NCI-H187 treated with DMSO at 0.1 percent for 48 hours (cell line): ENCODE results near the gene TAPT1.
A peak's percentile ranks its signal among the peaks of the same experiment; 100 is the strongest.
"Not testable (repeated sequence)": the region's sequence is repeated elsewhere in the genome, so short reads cannot be mapped to it uniquely, and the experiment has no call there.

Source experiments
- DNase-seq: peaks from one replicate; lab custom pipeline; 2025; lab: John Stamatoyannopoulos, UW

Gene TAPT1, protein sequence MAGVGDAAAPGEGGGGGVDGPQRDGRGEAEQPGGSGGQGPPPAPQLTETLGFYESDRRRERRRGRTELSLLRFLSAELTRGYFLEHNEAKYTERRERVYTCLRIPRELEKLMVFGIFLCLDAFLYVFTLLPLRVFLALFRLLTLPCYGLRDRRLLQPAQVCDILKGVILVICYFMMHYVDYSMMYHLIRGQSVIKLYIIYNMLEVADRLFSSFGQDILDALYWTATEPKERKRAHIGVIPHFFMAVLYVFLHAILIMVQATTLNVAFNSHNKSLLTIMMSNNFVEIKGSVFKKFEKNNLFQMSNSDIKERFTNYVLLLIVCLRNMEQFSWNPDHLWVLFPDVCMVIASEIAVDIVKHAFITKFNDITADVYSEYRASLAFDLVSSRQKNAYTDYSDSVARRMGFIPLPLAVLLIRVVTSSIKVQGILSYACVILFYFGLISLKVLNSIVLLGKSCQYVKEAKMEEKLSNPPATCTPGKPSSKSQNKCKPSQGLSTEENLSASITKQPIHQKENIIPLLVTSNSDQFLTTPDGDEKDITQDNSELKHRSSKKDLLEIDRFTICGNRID

DNA sequence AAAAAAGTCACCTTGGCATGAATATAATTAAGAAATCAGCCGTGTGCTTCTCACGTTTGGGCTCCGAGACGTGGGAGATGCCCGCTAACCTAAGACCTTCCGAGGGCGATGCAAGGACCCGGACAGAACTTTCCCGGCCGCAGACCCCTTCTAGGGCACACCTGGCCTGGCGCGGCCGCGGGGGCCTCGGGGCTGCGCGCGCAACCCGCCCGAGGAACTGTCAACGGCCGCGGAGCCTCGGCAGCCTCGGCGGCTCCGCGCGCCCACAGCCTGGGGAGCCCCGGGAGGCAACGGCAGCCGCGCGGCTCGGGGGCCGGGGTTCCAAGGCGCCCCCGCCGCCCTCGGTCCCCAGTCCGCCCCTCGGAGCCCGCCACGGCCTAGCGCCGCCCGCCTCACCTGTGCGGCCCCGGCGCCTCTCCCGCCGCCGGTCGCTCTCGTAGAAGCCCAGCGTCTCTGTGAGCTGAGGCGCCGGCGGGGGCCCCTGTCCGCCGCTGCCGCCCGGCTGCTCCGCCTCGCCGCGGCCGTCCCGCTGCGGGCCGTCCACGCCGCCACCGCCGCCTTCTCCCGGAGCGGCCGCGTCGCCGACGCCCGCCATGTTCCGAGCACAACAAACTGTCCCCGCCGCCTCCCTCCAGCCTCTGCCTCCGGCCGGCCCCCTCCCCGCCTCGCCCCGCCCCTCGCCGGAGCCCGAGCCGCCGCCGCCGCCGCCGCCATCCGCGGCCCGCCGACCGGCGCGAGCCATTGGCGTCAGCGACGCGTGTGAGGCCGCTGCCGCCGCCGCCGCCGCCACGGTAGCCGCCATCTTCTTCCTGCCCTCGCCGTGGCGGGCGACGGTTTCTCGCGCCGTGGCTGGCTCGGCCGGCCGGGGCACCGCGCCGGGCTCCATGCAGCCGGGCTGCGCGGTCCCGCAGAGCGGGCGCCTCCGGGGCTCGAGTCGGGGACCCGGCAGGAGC, at the start of gene TAPT1:
Gene TAPT1 (minus strand): TSS at position 609 of the 953 bp plus-strand sequence. CDS start 14 bp downstream, at position 595.
- peak; percentile 31 for DNase-seq

DNA sequence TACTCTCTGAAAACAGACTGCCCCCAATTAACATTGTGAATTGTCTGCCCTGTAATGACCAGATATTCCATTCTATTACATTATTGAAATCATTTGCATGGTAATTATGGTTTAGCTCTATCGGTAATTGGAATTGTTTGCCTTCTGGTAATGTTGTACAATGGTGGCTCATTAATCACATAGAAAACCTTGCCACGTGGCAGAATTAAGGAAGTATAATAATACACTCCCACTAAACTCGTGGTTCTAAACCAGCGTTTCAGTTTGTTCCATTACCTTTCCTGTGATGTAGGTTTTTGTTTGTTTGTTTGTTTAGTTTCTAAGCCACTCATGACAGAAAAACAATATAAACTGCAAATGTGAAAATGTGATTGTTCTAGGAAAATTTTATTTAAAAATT, 45.1 kb upstream of the TAPT1 start:
- no peak for DNase-seq

DNA sequence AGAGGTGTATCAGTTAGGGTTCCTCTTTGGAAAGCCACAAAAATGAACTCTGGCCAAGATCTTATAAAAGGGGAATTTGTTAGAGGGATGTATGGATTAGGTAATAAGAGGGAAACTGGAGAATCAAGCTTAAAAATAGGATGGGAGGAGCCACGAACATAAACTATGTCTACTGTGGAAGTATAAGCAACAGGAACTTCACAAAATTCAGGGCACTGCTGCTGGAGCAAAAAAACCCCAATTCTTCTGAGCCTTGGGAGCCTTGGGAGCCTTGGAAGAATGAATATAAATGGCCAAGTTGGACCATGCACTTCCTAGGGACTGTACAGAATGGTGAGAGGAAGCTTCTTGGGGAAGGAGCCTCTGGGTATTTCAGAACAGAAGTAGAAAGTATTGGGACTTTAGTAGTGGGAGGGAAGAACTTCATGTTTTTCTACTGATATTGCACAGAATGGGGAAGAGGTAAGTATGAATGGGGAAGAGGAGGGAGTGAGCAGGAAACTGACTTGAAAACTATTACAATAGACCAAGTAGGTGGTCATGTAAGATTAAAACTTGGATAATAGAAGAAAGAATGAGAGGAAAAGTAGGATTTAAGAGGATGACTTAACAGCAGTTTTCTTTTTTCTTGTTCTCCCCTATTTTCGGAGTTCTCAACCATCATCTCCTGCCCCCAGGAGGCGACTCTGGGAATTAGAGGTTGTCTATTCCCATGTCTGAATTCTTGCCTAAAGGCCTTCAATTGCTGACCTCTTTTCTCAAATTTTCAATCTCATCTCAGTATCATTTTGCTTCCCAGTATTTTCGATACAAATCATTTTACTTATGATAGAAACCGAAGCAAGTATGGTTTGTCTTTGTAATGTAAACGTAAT, 44.4 kb upstream of the TAPT1 start:
- DNase-seq, result no peak

DNA sequence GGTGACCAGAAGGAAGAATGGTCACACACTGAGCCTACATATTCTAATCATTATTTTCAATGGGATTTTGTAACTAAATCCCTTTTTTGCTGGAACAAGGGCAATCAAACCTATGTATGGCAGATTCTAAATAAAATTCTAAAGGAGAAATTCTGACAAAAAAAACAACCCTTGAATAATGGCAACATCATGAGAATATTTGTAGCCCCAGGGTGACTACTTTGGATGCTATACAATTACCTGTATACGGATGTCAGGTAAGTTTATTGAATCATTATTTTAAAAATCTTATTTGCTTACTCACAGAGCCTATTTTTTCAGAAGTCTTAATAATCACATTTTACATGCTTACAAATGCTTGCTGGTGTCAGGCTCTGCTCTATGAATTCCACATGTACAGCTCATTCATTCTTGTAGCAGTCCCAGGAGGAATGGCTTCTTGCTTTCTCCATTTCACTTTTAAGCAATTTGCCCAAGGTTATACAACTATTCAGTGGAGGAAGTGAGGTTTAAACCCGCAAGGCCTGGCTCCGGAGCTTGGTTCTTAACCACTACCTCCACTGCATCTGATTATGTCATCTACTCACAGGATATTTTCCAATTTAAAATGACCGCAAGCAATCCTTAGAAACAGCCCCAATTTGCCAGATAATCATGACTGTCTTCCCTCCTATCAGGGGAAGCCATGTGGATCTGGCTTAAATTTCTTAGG, 43.6 kb upstream of the TAPT1 start:
- DNase-seq, result not testable (repeated sequence)

DNA sequence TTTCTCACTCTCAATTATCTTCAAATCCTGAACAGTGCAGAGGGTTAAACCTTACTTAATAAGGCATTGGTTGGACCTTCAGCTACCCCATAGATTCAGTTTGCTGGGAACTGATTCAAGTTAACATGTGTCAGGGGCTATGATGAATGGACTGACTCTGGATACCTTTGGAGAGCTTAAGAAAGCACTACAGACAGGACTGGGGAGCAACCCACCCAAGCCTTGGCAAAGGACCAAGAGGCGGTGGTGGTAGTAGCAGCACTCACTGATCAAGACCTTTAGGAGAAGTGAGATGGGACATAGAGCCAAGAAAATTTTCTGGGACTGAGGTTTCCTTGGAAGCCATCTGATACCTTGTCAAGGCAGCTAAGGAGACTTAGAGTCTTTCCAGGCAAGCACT, 43.0 kb upstream of the TAPT1 start:
- DNase-seq, result no peak

DNA sequence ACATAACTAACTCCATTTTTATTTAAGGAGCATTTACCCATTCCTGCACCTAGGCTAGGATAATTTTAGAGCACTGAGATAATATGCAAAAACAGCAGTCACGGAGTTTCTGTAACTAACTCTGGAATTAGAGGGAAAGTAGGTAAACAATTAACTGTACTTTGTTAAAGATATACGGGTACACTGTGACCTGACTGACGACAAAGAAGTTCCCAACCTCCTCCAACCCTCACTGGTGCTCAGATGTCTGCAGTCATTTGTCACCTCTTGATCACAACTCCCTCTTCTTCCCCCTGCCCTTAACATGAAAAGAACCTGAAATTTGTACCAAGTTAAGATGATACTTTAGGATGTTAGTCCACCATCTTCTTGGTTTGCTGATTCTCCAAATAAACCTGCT, 42.0 kb upstream of the TAPT1 start:
- no peak for DNase-seq

DNA sequence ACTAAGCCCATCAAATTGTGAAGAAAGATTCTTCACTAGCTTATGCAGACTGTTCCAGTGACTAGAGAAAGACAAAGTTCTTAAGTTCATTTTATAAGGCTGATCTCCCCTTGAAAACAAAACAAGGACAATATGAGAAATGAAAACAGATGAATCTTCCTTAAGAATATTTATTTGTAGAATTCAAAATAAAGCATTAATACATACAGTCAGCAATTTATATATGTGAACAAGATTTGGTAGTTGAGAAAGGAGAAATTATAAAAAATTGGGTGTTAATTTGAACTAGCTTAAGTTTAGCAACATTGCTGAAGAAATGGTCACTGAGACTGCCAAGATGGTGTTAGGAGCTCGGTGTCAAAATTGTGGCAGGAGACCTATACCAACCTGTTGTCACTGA, 41.4 kb upstream of the TAPT1 start:
- DNase-seq, result no peak

DNA sequence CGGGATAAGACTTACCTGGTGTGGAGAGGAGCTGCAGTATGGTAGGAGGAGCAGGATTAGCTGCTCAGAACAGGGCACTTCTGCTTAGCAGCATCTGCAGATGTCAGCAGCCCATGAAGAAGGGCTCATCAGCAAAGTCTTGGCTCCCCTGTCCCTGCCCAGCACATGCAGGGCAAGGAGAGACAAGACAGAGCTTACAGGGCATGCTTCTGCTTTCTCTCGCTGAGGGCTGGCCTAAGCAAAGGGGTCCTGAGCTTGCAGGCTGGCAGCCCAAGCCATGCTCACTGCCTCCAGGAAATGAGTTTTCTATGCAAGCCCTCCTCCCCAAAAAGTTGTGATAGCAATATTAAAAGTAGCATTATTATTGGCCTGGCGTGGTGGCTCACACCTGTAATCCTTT, 39.5 kb upstream of the TAPT1 start:
- no peak for DNase-seq

DNA sequence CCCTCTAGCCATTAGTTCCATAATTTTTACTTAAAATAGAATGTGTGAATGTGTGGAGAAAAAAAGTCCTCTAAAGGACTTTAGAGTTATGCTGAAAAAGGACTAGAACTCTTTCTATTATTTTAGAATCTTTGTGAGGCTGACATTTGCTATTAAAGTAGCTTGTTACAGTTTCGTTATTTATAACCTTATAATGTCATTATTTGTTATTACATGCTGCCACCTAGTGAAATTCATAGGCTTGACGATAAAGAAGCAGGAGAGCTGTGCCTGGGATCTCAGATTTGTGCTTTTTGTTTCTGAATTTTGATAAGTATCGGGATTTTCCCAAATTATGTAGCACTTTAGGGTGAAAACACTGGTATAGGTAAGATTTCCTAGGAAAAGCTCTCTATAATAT, 38.5 kb upstream of the TAPT1 start:
- no peak for DNase-seq

DNA sequence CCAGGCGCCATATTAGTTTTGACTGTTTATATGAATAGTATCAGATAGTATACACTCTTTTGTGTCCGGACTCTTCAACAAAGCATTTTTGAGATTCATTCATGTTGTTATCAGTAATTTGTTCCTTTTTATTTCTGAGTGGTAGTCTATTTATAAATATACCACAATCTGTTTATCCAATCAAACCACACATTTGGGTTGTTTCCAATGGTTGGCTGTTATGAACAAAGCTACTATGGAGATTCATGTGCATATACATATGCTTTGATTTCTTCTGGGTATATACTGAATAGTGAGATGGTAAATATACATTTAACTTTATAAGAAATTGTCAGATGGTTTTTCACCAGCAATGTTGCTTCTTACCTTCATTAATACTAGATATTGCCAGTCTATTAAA, 36.8 kb upstream of the TAPT1 start:
- no peak for DNase-seq

DNA sequence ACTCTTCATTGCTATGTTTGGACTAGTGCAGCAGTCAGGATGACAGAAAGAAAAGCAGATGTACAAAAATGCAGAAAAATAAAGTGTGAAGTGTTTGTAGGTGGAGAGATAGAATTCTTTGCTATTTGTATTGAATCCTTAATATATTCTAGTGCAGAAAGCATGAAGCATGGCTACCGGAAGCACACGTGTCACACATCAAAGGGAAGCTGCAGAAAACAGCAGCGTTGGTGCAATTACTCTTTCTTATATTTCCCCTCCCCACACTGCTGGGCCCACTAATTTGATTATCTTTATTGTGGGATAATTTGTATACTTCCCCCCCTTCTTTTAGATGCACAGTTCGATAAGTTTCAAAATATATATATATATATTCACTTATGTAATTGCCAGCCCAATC, 35.9 kb upstream of the TAPT1 start:
- DNase-seq, result no peak

DNA sequence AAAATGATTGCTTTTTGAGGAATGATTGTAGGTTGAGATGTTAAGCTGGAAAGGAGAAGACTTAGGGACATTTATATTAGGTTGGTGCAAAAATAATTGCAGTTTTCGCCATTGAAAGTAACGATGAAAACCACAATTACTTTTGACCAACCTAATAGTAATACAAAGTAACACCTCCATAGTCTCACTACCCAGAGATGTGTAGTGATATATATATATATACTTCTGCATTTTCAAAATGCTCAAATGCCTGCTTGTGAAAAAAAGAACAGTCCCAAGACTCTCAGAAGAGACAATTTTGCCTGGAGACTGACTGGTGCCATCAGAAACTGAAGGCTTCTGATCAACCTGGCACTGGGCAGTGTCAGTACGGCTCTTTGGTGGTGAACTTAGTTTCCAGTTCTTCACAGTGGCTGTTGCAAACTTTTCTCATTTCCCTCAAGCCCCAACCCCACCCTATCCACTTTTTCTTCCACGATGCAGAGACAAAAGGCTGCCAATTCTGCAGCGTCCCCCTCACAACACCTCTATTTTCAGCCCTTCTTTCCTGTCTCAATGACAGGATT, 35.1 kb upstream of the TAPT1 start:
- DNase-seq, result no peak

DNA sequence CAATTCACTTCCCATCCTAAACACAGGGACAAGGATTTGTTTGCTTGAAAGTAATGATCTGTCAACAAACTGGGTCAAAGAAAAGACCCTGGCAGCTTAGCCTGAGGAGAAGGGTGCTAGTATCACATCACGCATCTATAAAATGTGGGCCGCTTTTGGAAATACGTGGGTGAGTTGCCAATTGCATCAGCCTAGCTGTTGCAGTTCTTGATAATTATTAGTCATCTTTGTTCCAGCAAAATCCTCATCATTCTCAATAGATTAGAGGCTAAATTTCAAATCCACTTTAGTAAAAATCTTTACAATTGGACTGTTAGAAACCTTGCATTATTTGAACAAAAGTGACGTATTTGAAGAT, 33.6 kb upstream of the TAPT1 start:
- DNase-seq, result no peak

DNA sequence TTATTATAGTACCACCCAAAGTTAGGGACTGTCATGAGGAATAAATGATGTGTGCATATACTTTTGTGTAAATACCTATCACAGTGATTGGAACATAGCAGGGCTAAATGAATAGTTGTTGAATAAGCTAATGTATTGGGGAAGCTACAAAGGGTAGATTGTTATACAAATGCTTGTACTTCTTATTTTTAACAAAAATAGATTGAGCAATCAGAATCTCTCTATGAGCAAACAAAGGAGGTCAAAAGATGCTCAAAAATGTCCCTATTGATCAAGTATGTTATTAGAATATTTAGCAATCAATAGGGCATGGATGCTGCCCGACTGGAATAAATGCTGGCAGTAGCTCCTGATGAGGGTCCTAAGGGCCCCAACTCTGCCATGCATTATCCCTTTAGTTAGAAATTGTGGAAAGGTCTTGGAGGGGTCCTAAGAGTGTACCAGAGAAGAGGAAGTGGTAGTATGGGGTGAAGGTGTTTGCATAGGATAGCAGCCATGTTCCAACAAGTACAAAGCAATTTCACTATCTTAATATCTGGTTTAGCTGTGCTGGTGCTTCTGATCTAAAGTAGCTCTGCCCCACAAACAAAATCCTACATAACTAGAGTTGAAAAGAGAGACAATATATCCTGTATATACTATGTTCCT, 33.1 kb upstream of the TAPT1 start:
- DNase-seq, result no peak

DNA sequence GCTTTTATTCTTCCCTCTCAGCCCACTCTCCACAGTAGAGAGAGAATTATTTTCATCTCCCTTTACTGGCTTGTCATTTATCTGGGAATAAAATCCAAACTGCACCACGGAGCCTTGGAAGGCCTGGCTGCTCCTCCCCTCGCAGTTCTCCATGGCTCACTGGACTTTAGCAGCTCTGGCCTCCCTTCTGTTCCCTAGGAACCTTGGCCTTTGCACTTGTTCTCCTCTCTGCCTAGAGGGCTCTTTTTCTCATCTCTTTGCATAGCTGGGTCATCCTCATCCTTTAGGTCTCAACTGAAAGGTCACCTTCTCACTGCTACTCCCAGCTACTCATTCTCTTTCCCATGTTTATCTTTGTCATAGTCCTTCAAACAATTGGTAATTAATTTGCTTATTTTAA, 31.3 kb upstream of the TAPT1 start:
- no peak for DNase-seq

DNA sequence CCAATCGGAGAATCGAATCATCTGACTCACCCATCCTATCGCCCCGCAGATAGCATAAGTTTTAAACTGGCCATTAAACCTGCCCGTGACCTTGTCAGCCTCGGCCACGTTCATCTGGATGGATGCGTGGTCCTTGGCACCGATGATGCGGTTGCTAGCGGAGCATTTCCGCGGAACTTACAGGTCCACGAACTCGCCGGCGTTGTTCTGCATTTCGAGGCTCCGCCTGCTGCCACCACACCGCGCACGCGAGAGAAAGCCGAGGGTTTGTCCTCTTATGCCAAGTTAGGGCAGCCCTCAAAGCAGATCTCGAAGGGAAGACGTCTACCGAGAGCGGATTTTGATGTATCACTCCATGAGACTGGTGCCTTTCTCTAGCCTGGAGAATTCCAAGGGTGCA, 30.1 kb upstream of the TAPT1 start:
- no peak for DNase-seq

DNA sequence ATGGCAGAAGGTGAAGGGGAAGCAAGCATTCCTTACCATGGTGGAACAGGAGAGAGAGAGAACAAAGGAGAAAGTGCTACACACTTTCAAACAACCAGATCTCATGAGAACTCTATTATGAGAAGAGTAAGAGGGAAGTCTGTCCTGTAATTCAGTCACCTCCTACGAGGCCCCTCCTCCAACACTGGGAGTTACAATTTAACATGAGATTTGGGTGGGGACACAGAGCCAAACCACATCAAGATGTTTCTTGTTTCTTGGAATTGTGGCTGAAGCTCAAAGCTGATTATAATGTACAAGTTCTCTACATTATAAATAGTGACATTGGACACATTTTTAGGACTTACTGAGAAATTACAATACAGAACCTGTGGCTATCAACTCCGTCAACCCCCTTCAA, 29.5 kb upstream of the TAPT1 start:
- no peak for DNase-seq

DNA sequence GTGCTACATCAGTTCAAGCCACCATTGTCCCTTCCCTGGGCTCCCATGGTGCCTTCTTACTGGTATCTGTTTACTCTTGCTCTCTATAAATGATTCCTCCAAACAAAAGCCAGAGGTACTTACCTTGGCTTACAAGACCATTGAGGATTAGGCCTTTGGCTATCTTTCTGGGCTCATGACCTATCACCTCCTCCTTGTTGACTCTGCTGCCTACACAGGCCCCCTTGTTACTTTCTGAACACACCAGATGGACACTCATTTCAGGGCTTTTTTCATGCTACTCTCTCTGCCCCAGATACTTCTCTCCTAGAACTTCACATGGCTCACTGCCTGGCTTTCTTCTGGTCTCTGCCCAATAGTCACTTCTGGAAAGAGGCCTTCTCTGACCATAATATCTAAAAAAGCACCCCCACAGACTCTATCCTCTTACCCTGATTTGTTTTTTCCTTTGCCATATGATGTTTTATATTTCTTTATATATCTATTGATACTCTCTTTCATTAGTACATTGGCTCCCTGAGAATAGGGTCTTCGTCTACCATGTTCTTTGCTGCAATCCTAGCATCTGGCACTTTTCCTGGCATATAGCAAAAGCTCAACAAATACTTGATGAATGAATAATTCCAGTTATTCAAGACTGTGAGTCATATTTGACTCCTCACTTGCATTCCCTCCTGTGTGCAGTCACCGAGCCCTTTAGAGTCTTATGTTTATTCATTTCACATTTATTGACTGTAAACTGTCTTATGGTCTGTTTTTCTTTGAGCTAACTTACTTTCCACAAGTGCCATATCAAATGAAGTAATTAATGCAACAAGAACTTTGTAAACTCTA, 27.1 kb upstream of the TAPT1 start:
- no peak for DNase-seq

DNA sequence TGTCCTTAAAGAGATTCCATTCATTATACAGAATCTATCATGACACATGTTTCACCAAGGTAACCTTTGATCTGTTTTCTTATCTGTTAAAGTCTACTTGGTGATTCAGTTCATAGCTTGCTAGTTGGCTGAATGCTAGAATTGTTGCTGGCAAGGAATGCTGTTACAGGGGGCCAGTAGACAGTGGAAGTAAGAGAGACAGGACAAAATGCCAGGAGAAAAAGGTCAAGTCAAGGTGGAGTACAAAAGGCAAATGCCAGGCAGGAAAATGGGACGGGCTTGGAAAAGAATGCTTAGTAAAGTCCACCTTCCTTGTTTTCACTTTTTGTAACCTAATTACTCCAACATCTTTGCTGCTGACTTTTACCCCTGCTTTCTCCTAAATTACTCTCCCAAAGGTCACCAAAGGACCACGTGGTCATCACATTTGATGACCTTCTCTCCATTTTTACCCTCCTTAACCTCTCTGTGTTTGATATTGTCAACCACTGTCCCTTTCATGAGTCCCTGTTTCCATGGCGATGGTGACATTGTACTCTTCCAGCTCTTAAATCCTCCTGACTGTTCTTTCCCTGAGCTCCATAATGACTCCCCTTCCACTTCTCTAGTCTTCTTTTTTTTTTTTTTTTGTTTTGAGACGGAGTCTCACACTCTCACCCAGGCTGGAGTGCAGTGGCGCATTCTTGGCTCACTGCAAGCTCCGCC, 24.5 kb upstream of the TAPT1 start:
- no peak for DNase-seq
